ENCODE measurements around the gene PAK3.

The PAK3 gene

DNA sequence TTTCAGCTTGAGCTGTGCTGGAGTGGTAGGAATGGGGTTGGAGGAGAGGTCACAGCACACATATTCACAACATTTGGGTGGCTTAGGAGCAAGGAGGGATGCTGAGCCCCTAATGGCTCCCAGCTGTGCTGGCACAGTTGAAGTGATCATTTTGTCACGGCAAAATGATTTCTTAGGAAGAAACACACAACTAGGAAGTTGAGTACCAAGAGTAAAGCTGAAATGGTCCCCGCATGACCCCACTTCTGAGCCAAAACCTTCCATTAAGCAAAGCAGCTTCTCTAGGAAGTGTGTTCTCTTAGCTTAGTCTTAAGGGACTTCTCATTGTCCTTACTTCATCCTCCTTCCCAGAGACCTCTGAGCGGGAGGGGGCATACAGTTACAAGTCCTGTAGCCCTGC, 161.7 kb downstream of the PAK3 start:
- TF ChIP-seq EZH2 (optimal IDR thresholded peaks at IDR 0.05; ENCODE audit: low read depth, low read length) (no peak), EZH2phosphoT487 (IDR thresholded peaks at IDR 0.05; ENCODE audit: low read length) (no peak)
- TF ChIP-seq, protein P1, sequence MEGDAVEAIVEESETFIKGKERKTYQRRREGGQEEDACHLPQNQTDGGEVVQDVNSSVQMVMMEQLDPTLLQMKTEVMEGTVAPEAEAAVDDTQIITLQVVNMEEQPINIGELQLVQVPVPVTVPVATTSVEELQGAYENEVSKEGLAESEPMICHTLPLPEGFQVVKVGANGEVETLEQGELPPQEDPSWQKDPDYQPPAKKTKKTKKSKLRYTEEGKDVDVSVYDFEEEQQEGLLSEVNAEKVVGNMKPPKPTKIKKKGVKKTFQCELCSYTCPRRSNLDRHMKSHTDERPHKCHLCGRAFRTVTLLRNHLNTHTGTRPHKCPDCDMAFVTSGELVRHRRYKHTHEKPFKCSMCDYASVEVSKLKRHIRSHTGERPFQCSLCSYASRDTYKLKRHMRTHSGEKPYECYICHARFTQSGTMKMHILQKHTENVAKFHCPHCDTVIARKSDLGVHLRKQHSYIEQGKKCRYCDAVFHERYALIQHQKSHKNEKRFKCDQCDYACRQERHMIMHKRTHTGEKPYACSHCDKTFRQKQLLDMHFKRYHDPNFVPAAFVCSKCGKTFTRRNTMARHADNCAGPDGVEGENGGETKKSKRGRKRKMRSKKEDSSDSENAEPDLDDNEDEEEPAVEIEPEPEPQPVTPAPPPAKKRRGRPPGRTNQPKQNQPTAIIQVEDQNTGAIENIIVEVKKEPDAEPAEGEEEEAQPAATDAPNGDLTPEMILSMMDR (IDR thresholded peaks at IDR 0.05; ENCODE audit: low read length) = no peak

DNA sequence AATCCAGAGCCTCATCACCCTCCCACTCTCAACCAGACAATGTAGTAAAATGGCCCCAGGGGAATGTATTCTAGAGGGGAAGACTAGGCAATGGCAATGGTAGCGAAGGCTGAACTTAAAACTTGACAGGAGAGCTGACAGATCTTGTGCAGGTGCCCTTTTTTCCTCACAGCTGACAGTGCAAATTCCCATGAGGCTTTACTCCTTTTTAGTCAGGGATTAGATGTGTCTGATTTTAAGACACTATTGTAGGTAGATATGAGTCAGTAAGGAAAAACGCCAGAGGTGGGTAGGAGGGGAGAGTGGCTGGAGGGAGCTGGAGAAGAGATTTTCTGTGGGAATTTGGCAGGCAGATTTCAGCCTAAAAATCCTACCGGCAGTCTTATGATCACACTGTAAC, 163.6 kb downstream of the PAK3 start:
- DNase-seq = no peak
- Histone ChIP-seq H3K27ac (ENCODE audit: low read length) (no peak overlapping the region), H3K4me1 (ENCODE audit: low read length) (no peaks in the 10 kb centered on the region), H3K36me3 (replicated peaks; ENCODE audit: insufficient read depth, low read length) (no peaks in the 10 kb centered on the region), H3K9me2 (replicated peaks; ENCODE audit: insufficient read depth, low read length) (no peaks in the 10 kb centered on the region), H3K4me2 (ENCODE audit: low read depth, low read length) (no peak overlapping the region), H3K9me3 (replicated peaks; ENCODE audit: insufficient read depth, low read length) (no peaks in the 10 kb centered on the region), H3F3A (ENCODE audit: insufficient read depth, low read length) (no peaks in the 10 kb centered on the region), H3K4me3 (ENCODE audit: low read length) (no peak overlapping the region), H4K20me1 (ENCODE audit: insufficient read depth, low read length) (no peaks in the 10 kb centered on the region), H3K79me2 (ENCODE audit: low read length) (no peaks in the 10 kb centered on the region), H3K27me3 (replicated peaks; ENCODE audit: insufficient read depth, low read length) (no peaks in the 10 kb centered on the region), H2AFZ (ENCODE audit: low read length) (no peak overlapping the region), H3K9ac (ENCODE audit: low read length) (no peak overlapping the region)
- TF ChIP-seq EZH2phosphoT487 (IDR thresholded peaks at IDR 0.05; ENCODE audit: low read length) (no peak), EZH2 (optimal IDR thresholded peaks at IDR 0.05; ENCODE audit: low read depth, low read length) (no peak)

More for the DNA sequence above, 161.7 kb downstream of the PAK3 start:
- H3K36me3 ChIP-seq (replicated peaks; ENCODE audit: insufficient read depth, low read length) = no peaks in the 10 kb centered on the region
- no peaks in the 10 kb centered on the region for H3K9me3 ChIP-seq (replicated peaks; ENCODE audit: insufficient read depth, low read length)
- no peak overlapping the region for H3K27ac ChIP-seq (ENCODE audit: low read length)
- H3K4me1 ChIP-seq (ENCODE audit: low read length) = no peaks in the 10 kb centered on the region
- no peak overlapping the region for H3K9ac ChIP-seq (ENCODE audit: low read length)
- no peaks in the 10 kb centered on the region for H4K20me1 ChIP-seq (ENCODE audit: insufficient read depth, low read length)
- H3K27me3 ChIP-seq (replicated peaks; ENCODE audit: insufficient read depth, low read length) = no peaks in the 10 kb centered on the region
- H3K4me2 ChIP-seq (ENCODE audit: low read depth, low read length) = no peak overlapping the region
- H2AFZ ChIP-seq (ENCODE audit: low read length) = no peak overlapping the region
- DNase-seq = no peak
- H3K9me2 ChIP-seq (replicated peaks; ENCODE audit: insufficient read depth, low read length) = no peaks in the 10 kb centered on the region
- H3K4me3 ChIP-seq (ENCODE audit: low read length) = no peak overlapping the region
- H3F3A ChIP-seq (ENCODE audit: insufficient read depth, low read length) = no peaks in the 10 kb centered on the region
- no peaks in the 10 kb centered on the region for H3K79me2 ChIP-seq (ENCODE audit: low read length)

DNA sequence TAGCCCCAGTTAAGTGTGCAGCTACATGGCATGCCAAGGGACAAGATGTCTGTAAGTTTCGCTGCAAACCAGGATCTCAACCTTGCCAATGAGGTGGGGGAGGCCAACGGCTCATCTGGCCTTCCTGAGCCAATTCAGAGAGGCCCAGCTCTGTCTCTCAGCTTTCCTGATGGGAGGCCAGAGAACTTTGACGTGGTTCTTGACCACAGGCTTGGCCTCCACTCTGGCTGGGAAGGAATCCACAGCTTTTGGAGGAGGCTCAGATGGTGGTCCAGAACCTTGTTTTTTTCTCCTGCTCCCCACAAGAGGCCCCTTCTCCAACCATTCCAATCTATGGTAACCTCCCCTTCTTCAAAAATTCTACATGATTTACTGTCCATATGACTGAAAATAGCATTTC, 164.5 kb downstream of the PAK3 start:
- no peak overlapping the region for H3K4me2 ChIP-seq (ENCODE audit: low read depth, low read length)
- no peaks in the 10 kb centered on the region for H3K79me2 ChIP-seq (ENCODE audit: low read length)
- H3K27me3 ChIP-seq (replicated peaks; ENCODE audit: insufficient read depth, low read length) = no peaks in the 10 kb centered on the region
- no peaks in the 10 kb centered on the region for H3K9me2 ChIP-seq (replicated peaks; ENCODE audit: insufficient read depth, low read length)
- H2AFZ ChIP-seq (ENCODE audit: low read length) = no peak overlapping the region
- DNase-seq = no peak
- no peak overlapping the region for H3K27ac ChIP-seq (ENCODE audit: low read length)
- H3K4me3 ChIP-seq (ENCODE audit: low read length) = no peak overlapping the region
- H3K9me3 ChIP-seq (replicated peaks; ENCODE audit: insufficient read depth, low read length) = no peaks in the 10 kb centered on the region
- H3K4me1 ChIP-seq (ENCODE audit: low read length) = no peaks in the 10 kb centered on the region
- no peaks in the 10 kb centered on the region for H3K36me3 ChIP-seq (replicated peaks; ENCODE audit: insufficient read depth, low read length)
- no peak overlapping the region for H3K9ac ChIP-seq (ENCODE audit: low read length)
- no peaks in the 10 kb centered on the region for H4K20me1 ChIP-seq (ENCODE audit: insufficient read depth, low read length)
- no peak for TF ChIP-seq EZH2phosphoT487 (IDR thresholded peaks at IDR 0.05; ENCODE audit: low read length)
- TF ChIP-seq, protein P1 (IDR thresholded peaks at IDR 0.05; ENCODE audit: low read length) = no peak
- no peak for TF ChIP-seq EZH2 (optimal IDR thresholded peaks at IDR 0.05; ENCODE audit: low read depth, low read length)
- H3F3A ChIP-seq (ENCODE audit: insufficient read depth, low read length) = no peaks in the 10 kb centered on the region

DNA sequence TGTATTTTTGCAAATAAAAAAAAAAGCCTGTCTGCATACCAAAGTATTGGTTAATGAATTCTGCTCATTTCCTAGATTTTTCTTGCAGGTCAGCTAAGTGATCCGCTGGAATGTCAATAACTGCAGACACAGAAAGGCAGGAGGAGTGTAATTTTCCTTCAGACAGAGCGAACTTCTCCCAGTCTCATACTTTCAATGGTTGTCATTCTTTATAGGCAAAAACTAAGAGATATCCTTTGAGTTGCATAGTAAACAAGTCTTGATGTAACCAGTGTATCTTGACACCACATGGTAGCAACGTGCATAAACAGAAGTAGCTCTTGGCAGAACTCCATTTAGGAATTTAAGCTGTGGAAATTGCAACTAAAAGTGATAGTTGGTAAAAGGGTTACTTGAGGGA, 166.1 kb downstream of the PAK3 start:
- Histone ChIP-seq H3K27me3 (replicated peaks; ENCODE audit: insufficient read depth, low read length) (no peaks in the 10 kb centered on the region), H3K9me3 (replicated peaks; ENCODE audit: insufficient read depth, low read length) (no peaks in the 10 kb centered on the region), H3K9ac (ENCODE audit: low read length) (no peak overlapping the region), H3F3A (ENCODE audit: insufficient read depth, low read length) (no peaks in the 10 kb centered on the region), H3K79me2 (ENCODE audit: low read length) (no peaks in the 10 kb centered on the region), H3K4me3 (ENCODE audit: low read length) (no peak overlapping the region), H4K20me1 (ENCODE audit: insufficient read depth, low read length) (no peaks in the 10 kb centered on the region), H3K27ac (ENCODE audit: low read length) (no peak overlapping the region), H3K9me2 (replicated peaks; ENCODE audit: insufficient read depth, low read length) (no peaks in the 10 kb centered on the region), H3K4me1 (ENCODE audit: low read length) (no peaks in the 10 kb centered on the region), H3K36me3 (replicated peaks; ENCODE audit: insufficient read depth, low read length) (no peaks in the 10 kb centered on the region), H2AFZ (ENCODE audit: low read length) (no peak overlapping the region), H3K4me2 (ENCODE audit: low read depth, low read length) (no peak overlapping the region)
- DNase-seq = no peak
- TF ChIP-seq, protein P1 (IDR thresholded peaks at IDR 0.05; ENCODE audit: low read length) = no peak
